ENCODE data around the gene TEX261. TPM values are rescaled to one million over a fixed set of nuclear protein-coding genes. Genes with fewer than 3 reads are reported as not detected.

TEX261 gene
- total and polyA plus RNA-seq, 2 donors from 2014 or later, result 35.9 to 56.1 TPM

GRCh38 chr2:70986499-70987189 is 8.0 kb downstream of the TEX261 start:
- FAIRE-seq (no peak), DNase-seq (peak in 2 of 5 donors; percentile 4 to 24)
- no peak overlapping the region for H3K27ac ChIP-seq (ENCODE audit: low read depth in 2 of 2, low read length in 2 of 2)
- H3K9ac ChIP-seq (ENCODE audit: low read length in 3 of 3), result no peak overlapping the region
- H3K4me1 ChIP-seq (ENCODE audit: control insufficient read depth in 2 of 3, insufficient read depth in 2 of 3, low read depth in 1 of 3, low read length in 3 of 3), result no peaks in the 10 kb centered on the region
- no peak overlapping the region for H3K4me3 ChIP-seq (ENCODE audit: low read length in 3 of 3)
- no peaks in the 10 kb centered on the region for H3K27me3 ChIP-seq (ENCODE audit: control insufficient read depth, insufficient read depth, low read length)
- TF ChIP-seq CTCF (IDR thresholded peaks at IDR 0.05; ENCODE audit: borderline replicate concordance, extremely low read depth, insufficient read depth), result no peak
- peaks cover 0 to 26% (median 23%) of the 10 kb centered on the region in 3 donors for H3K36me3 ChIP-seq (ENCODE audit: control insufficient read depth in 2 of 3, insufficient read depth in 3 of 3, low read length in 3 of 3)
- H3K9me3 ChIP-seq (ENCODE audit: control insufficient read depth in 2 of 3, insufficient read depth in 1 of 3, low read length in 3 of 3), result no peaks in the 10 kb centered on the region
- intact Hi-C loops (cut with DNase I), result no loop called here

GRCh38 chr2:70985956-70986355 is 8.7 kb downstream of the TEX261 start:
- no peak for TF ChIP-seq CTCF (IDR thresholded peaks at IDR 0.05; ENCODE audit: borderline replicate concordance, extremely low read depth, insufficient read depth)
- Histone ChIP-seq H3K36me3 (ENCODE audit: control insufficient read depth in 2 of 3, insufficient read depth in 3 of 3, low read length in 3 of 3) (peaks cover 0 to 23% (median 21%) of the 10 kb centered on the region in 3 donors), H3K4me3 (ENCODE audit: low read length in 3 of 3) (no peak overlapping the region), H3K9me3 (ENCODE audit: control insufficient read depth in 2 of 3, insufficient read depth in 1 of 3, low read length in 3 of 3) (no peaks in the 10 kb centered on the region), H3K27ac (ENCODE audit: low read depth in 2 of 2, low read length in 2 of 2) (no peak overlapping the region), H3K4me1 (ENCODE audit: control insufficient read depth in 2 of 3, insufficient read depth in 2 of 3, low read depth in 1 of 3, low read length in 3 of 3) (no peaks in the 10 kb centered on the region), H3K27me3 (ENCODE audit: control insufficient read depth, insufficient read depth, low read length) (no peaks in the 10 kb centered on the region), H3K9ac (ENCODE audit: low read length in 3 of 3) (no peak overlapping the region)
- DNase-seq (peak in 2 of 5 donors; percentile 1 to 8), FAIRE-seq (no peak)
- intact Hi-C loops (cut with DNase I), result no loop called here

GRCh38 chr2:70985283-70985688 is 9.4 kb downstream of the TEX261 start:
- peak in 1 of 5 donors; percentile 52 for DNase-seq
- no peak for FAIRE-seq
- intact Hi-C loops (cut with DNase I), result no loop called here
- no peak overlapping the region for H3K4me3 ChIP-seq (ENCODE audit: low read length in 3 of 3)
- peaks cover 0 to 19% (median 19%) of the 10 kb centered on the region in 3 donors for H3K36me3 ChIP-seq (ENCODE audit: control insufficient read depth in 2 of 3, insufficient read depth in 3 of 3, low read length in 3 of 3)
- H3K9ac ChIP-seq (ENCODE audit: low read length in 3 of 3), result no peak overlapping the region
- H3K27ac ChIP-seq (ENCODE audit: low read depth in 2 of 2, low read length in 2 of 2), result no peak overlapping the region
- no peaks in the 10 kb centered on the region for H3K9me3 ChIP-seq (ENCODE audit: control insufficient read depth in 2 of 3, insufficient read depth in 1 of 3, low read length in 3 of 3)
- H3K4me1 ChIP-seq (ENCODE audit: control insufficient read depth in 2 of 3, insufficient read depth in 2 of 3, low read depth in 1 of 3, low read length in 3 of 3), result no peaks in the 10 kb centered on the region
- no peak for TF ChIP-seq CTCF (IDR thresholded peaks at IDR 0.05; ENCODE audit: borderline replicate concordance, extremely low read depth, insufficient read depth)
- no peaks in the 10 kb centered on the region for H3K27me3 ChIP-seq (ENCODE audit: control insufficient read depth, insufficient read depth, low read length)

Data from kidney (tissue), 14 donors.